HG03280 (cell line): ENCODE measurements around the gene ADCYAP1R1.

Experiments used
- ATAC-seq: cut with Tn5 transposase; IDR thresholded peaks from one replicate; pipeline ENCODE4 v1.9.1; 2021; ENCODE audit warnings: mild to moderate bottlenecking, moderate library complexity; ENCODE audit not compliant: unreplicated experiment

The ADCYAP1R1 gene

DNA sequence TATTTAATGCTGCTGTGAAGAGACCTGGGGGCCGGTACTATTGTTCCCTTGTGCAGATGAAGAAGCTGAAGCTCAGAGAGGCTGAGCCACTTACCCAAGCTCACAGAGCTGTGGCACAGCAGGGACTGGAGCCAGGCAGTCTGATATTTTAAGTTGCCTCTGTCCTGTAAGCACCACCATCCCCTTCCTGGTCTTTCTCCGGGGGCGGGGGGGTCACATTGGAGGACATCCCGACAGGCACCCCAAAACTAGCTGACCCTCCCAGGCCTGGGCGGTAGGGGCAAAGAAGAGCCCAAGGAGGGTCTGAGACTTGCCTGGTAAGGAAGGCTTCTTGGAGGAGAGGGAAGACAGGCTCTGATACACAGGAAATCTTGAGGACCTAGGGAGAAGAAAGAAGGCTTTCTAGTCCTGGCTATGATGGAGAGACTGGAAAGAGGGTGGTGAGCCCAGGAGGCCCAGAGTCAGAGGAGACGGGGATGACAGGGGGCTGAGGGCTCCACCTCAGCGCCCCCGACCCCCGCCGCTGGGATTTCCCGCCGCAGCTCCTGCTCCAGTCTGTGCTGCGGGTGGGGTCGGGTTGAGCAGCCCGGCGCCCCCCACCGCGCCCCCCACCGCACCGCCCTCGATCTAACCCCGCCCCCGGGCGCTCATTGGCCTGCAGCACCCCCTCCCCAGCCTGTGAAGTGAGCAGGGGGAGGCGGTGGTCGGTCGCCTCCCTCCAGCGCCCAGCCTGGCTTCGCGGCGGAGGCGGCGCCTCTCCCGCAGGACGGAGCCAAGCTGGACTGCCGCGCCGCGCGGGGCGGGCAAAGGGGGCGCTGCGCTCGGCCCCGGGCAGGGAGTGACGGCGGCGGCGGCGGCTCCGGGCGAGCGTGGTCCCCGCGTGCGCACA lies at the start of gene ADCYAP1R1:
TSS of gene ADCYAP1R1 (plus strand) at position 711 of the 889 bp plus-strand sequence. CDS start 10,957 bp downstream, outside the sequence.
- ATAC-seq, result no peak

DNA sequence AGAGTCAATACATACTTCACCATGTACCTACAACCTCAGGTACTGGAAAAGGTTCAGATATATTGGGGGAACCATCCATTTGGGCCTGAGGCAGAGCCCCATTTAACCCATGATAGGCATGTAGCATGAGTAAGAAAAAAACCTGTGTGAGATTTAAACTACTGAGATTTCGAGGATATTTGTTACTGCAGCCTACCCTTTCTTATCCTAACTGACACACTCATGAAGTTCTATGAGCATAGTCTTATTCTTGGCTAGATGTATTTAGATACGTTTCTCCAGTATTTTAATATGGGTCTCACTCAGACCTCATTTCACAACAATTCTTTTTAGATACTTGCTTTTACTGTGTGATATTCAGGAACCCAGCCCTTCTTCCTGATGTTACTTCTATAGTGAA lies 49.0 kb upstream of the ADCYAP1R1 start:
- ATAC-seq, result no peak

DNA sequence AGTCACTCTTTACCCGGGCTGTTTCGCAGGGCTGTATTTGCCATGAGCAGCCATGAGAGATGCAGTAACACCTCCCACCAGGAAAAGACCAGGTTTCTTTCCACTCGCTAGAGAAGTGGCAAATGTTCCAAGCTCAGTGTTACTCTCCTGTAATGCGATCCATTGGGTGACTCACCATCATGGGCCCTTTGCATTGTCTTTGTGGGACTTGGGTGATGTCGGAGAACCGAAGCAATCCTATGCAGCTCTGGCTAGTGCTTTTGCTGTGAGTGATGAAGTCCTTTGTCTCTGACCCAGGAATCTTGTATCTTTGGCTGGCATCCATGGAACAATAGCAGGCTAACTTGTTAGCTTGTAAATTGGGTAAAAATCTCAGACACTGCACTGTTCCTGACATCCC lies 48.4 kb upstream of the ADCYAP1R1 start:
- ATAC-seq, result no peak

DNA sequence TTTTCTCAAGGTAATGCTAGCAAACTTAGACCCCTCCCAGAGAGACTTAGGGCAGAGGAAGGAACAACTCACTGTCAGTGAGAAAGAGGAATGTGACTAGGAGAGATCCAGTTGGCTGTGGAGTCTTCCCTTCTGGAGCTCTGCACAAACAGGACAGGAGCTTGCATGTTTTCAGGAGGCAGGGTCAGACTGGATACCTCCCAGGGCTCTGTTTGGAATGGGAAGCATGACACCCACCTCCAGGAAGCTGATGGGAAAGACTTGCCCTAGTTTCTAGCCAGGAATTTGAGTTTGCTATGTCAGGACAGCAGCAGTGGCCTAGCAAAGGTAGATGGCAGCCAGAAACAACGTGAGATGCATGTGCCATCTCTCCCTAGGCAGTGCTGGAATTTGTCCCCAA lies 47.7 kb upstream of the ADCYAP1R1 start:
- ATAC-seq, result no peak

DNA sequence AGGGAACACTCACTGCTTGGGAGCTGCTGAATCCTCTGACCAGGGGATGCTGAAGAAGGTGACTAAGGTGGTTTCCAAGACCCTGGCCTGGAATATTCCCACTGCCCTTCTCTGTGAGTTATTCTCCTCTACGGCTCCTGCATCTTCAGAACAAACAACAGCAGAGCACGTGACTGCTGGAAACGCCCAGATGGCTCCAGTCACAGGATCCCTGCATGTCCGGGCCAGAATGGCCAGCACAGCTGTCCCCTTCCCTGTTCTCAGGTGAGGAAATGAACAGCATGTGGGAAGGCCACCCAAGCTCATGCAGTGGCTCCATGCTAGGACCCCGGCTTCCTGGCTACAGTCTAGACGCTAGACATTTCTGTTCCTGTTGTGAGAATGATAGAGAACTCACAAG lies 45.3 kb upstream of the ADCYAP1R1 start:
- ATAC-seq, result no peak

DNA sequence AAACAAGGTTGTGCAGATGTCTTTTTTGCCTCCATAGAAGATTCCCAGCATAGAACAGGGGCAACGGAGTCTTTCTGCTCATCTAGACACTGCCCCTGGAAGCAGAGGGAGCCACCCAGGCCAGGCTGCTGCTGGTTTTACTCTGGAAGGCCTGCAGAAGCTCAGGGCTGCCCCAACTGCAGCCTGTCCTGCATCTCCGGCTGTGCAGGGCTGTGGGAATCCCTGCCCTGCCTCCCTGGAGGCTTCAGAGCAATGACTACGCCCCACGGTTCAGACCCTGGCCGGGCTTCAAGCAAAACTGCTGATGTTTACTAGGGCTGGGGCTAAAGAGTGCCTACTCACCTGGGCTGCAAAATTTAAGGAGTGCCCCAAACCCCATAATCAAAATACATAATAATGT lies 44.5 kb upstream of the ADCYAP1R1 start:
- ATAC-seq, result no peak

DNA sequence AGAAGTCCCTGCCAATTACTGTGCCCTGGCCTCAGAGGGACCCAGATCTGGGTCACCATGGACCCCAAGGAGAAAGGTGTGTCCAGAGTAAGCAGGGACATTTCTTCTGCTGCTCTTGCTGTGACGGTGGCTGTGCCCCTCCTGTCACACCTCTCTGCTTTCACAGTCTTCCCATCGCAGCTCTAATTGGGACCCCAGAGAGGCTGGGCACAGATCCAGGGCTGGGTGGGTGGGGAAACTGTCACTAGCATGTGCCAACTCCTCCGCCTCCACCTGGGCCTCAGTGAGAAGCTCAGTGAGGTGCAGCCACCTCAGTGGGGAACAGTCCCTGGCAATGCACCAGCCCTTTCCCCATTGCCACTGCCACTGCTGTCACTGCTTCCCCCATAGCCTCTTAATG lies 37.3 kb upstream of the ADCYAP1R1 start:
- no peak for ATAC-seq

DNA sequence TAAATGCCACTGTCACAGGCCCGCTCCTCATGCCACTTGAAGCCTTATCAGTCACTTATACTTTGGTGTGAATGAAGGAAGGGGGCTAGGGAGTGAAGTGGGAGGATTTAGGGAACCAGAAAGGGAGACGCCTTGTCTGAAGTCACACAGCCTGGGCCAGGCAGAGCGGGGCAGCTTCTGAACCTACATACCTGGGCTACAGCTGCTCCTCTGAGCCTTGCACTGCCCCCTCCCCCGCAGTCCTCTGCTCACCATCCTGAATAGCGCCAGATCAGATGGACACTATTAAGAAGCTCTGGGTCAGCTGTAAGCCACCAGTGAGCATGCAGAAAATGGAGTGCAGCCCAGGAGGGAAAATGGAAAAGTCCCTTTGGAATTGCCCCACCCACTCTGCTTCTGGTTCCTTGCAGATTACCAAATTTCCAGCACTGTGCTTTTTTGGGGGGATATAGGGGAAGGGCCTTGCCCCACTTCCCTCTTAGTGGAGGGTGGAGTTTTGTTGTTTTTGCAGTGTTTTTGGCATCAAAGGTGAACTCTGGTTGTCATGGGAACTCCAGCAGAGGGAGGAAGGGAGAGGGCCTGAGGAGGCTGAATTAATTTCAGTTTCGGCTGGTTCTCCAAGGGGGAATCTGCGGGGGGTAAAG lies 35.0 kb upstream of the ADCYAP1R1 start:
- no peak for ATAC-seq

DNA sequence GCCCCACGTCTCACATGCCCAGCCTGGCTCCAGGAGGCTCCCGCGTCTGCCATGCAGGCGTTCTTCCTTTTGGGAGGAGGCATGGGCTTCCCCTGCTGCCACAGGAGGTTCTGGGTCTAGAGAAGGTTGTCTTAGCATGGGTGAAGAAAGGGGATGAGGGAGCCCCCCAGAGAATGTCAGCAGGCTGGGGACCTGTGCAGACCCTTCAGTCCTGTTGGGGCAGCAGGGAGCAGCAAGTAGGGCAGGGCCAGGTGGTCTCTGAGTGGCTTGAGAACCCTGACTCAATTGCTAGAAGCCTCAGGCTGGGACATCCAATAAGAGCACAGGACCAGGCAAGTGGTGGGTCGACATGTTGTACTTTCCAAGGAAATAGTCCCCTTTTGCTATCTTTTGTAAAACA lies 34.4 kb upstream of the ADCYAP1R1 start:
- ATAC-seq, result no peak

DNA sequence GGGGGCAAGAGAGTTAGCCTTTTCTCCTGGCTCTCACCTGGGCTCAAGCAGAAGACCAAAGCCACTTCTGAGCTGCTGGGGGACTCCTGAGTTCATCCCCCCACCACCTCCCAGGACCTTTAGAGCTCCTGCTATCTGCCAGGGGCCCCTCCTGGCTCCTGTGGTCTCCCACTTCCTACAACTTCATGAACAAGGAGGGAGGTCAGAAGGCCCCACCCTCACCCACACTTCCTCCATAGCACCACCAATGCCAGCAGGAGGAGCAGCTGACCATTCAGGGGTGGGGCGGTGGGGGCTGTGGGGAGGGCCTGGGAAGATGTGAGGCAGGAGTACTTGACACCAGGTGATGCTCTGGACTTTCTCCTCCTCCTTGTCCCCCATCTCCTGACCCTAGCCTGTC lies 32.6 kb upstream of the ADCYAP1R1 start:
- ATAC-seq, result no peak

DNA sequence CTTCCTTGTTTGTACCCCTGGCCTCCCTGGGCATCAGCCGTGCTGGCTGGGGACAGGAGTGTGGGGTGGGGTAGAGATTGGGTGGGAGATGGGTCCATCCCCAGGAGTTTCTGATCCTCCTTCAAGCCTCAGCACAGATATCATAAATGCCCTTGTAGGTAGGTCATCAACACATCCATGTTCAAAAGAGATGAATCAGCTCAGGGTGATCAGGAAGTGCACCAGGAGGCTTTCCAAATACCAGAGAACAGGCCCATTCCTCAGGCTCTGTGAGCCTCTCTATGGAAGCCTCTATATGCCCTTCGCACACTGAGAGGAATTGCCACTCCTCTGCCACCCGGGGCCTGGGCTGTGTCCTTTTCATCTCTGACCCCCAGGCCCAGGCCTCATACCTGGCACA lies 31.9 kb upstream of the ADCYAP1R1 start:
- no peak for ATAC-seq

DNA sequence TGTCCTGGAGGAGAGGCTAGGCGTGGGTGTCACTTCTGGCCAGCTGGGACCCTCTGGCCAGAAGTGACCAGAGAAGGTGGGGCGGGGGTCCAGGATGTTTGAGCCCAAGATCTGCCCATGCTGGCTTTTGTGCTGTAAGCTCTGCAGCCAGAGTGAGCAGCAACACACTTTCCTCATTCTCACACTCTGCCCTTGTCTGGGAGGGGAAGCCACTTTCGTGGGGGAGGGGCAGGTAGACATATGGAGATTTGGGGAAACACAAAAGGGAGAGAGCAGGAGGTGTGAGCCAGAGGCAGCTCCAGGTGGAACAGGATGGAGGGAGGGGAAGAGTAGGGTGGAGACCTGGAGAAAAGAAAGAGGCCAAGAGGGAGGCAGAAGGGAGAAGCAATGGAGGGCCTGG lies 31.5 kb upstream of the ADCYAP1R1 start:
- ATAC-seq, result no peak

DNA sequence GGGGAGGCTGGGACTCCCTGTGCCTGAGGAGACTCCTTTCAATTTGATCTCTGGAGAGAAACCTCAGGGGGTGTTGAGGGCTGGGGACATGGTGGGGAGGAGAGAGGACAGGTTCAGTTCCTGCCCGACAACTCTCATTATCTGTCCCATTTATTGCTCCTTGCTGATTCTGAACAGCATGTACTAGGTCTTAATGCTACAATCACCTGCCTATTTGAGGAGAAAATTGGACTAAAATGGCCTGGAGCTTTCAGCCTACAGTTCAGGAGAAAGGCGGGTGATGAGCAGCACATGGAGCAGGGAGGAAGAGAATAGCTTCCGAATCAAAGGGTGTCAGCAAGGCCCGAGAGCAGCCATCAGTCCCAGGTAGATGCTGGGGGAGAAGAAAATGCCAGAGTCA lies 30.0 kb upstream of the ADCYAP1R1 start:
- ATAC-seq, result no peak

DNA sequence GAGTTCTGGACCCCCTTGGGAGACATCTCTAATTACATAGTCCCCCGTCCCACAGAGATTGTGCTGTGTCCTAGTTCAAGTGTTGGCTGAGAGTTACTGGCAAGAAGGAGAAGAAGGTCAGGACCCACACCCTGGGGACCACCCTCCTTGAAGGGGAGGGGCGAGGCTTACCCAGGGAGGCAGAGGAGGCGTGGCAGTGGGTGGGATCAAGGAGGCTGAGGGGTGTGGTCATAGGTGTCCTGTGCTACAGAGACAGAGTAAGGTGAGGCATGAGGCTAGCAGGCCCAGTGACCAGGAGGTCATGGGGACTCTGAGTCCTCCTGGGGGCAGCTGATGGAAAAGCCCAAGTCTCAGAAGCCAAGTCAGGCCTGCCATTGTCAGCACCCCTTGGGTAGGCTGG lies 29.4 kb upstream of the ADCYAP1R1 start:
- ATAC-seq, result no peak

DNA sequence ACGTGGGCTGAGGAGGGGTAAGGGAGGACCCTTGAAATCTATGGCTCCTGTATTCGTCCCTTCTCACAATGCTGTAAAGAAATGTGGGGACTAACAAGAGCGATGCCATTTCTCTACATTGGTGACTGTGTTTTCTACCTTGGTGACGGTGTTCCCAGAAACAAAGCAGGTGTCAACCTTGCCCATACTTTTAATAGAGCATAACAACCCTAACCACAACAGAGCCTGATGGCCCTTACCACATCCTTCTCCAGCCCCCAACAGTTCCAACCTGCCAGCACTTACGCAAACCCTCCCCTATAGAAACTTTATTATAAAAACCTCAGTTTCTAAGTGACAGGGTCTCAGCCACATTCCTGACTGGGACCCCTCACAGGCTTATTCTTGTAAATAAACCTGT lies 28.2 kb upstream of the ADCYAP1R1 start:
- ATAC-seq, result no peak

DNA sequence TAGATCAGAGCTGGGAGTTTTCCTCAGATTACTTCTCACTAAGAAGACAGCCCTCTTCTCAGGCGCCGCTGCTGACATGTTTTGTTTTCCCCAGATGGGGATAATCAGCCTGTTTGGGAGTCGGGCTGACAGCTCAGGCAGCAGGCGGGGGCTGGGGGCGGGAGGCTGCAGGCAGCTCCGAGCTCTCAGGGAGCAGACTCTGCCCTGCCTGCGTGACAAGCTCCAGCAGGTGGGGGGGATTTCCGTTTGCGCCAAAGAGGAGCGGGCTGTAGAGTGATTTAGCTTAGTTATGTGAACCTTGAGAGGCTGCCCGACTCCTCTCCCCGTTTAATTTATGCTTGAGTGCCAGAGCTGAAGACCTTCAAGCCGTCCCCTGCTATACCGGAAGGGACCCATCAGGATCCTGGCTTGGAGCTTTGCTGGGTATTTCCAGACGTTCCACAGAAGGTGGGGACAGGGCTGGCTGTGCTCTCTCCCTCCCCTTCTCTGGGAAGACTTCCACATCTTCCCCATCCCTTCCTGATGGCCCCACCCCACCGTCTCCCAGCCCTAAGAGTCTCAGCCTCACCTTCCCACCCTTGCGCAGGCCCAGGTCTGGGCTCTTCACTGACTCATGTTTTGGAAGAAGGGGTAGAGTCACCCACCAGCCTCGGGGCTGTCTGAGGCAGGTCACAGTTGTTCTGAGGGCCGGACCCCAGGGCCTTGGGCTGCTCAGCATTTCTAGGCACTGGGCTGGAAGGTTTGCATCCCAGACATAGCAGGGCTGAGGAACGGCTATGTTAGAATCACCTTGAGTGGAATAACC lies 24.7 kb upstream of the ADCYAP1R1 start:
- ATAC-seq, result no peak

DNA sequence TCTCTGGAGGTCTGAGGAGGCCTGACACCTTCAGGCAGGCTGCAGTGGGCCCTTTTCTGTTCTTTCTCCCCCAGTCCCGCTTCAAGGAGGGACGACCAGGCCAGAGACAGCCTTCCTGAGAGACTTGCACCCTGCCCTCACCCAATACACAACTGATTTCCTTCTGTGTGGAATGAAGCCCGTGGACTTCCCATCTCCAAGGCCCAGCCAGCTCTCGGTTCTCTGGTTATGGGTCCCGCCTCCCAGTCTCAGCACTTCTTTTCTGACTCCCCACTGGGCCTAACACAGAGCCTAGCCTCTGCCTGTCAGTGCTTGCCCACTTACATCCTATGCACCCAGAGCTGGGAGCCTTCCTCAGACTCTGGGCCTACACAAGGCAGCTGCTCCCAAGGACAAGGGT lies 24.1 kb upstream of the ADCYAP1R1 start:
- ATAC-seq, result no peak

DNA sequence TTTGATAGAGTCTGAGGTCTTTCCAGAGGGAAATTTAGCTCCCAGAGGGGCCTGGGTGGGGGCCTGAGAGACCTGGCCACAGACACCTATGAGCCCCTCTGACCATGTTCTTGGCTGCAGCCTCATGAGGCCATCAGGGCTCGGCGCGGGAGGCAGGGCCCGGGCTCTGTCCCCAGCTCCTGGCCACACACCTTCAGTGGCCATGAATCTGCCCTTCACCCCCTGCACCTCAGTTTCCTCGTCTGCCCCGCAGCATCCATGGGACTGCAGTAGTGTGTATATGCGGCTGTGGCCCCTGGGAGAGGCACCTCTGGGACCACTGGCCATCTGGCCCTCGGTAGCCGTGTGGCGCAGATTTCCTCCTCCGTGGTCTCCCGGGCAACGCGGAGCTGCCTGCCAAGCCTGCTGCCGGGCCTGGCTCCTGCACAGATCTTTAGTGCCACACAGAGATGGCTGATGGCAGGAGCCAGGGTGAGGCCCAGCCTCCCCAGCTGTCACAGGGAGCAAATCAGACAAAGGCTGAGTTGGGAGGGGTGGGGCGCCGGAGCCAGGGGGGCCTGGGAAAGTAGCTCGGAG lies 23.6 kb upstream of the ADCYAP1R1 start:
- no peak for ATAC-seq

DNA sequence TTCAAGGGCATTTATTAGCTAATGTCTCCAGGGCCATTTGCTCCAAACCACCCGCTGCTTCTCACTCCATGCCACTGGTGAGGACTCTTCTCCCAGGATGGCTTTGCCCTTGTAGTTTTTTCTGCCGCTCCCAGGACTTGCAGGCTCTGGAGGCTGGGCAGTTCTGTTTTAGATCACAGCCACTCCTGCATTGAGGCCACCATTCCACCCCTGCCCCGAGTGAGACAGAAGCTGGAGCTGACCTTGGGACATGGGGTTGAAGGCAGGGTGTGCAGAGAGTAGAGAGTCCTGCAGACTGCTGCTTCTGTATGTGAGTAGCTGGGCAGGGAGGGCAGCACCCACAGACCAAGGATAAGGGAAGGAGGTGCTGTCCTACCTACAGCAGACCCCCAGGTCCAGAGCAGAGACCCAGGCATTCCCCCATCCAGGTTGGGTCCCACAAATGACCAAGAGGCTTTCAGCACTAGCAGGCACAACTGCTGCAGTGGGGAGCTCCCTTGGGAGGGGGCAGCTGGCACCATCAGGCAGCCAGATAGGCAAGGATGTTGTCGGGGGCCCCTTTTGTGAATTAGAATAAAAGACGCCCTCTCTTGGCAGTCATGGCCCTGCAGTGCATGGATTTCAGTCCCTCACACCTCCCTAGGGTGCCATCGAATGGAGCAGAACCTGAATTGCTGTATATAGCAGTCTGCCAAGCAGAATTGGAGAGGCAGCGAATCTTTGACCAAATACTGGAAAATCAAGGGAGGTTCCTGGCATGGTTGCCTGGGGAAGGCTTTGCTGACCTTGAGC lies 22.7 kb upstream of the ADCYAP1R1 start:
- no peak for ATAC-seq

DNA sequence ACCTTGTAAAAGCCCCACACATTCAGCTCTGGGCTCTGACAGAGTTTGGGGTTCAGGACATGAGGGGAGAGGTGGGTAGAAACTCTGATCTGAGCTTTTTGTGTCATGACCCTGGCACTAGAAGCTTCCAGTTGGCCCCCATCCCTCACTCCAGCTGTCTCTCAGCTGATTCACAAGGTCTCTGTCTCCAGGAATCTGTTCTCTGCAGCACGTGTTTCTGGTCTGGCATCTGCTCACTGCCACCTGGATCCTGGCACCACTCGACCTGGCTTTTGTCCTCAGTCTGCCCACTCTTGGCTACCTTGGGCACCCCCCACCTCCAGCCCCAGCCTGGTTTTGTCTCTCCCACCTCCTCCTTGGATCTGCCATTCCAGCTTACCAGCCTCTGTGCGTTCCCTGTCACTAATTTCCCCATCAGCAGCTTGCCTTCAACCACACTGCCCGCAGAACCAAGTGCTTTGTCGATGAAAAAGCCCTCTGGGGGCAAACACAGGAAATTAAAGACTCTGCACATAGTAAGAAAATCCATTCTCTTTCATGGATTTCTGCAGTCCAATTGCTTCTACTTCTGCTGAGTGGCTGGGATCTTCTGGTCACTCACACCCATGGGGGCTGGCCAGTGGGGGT lies 18.3 kb upstream of the ADCYAP1R1 start:
- ATAC-seq, result no peak
